ENCODE results near the gene GREB1L. TPM values are rescaled to one million over a fixed set of nuclear protein-coding genes. Genes with fewer than 3 reads are reported as not detected.

The GREB1L gene
- total RNA-seq, 1 donor from 2014 or later, result 0.98 TPM

- intact Hi-C loops (cut with DNase I), result loop anchor here (10.0 kb wide), 1 partner anchor 250 kb away; no protein-coding TSS in a partner anchor
- no peak for TF ChIP-seq POLR2A (IDR thresholded peaks at IDR 0.05)
- TF ChIP-seq, protein P1, sequence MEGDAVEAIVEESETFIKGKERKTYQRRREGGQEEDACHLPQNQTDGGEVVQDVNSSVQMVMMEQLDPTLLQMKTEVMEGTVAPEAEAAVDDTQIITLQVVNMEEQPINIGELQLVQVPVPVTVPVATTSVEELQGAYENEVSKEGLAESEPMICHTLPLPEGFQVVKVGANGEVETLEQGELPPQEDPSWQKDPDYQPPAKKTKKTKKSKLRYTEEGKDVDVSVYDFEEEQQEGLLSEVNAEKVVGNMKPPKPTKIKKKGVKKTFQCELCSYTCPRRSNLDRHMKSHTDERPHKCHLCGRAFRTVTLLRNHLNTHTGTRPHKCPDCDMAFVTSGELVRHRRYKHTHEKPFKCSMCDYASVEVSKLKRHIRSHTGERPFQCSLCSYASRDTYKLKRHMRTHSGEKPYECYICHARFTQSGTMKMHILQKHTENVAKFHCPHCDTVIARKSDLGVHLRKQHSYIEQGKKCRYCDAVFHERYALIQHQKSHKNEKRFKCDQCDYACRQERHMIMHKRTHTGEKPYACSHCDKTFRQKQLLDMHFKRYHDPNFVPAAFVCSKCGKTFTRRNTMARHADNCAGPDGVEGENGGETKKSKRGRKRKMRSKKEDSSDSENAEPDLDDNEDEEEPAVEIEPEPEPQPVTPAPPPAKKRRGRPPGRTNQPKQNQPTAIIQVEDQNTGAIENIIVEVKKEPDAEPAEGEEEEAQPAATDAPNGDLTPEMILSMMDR (IDR thresholded peaks at IDR 0.05), result peak in 1 of 3 experiments; percentile 41
- TF ChIP-seq POLR2AphosphoS5 (IDR thresholded peaks at IDR 0.05; ENCODE audit: insufficient read depth in 1 of 2, low read depth in 1 of 2), result no peak
- Histone ChIP-seq H3K27me3 (no peaks in the 10 kb centered on the region), H3K4me3 (no peak overlapping the region), H3K27ac (no peak overlapping the region), H3K9me3 (no peaks in the 10 kb centered on the region), H3K4me1 (no peaks in the 10 kb centered on the region), H3K36me3 (no peaks in the 10 kb centered on the region)
- no peak for DNase-seq (ENCODE audit: extremely low spot score in 2 of 2)
Measured at GRCh38 chr18:21444465-21445212, 202.6 kb downstream of the GREB1L start.

GRCh38 chr18:21448299-21448698 lies 206.3 kb downstream of the GREB1L start:
- Histone ChIP-seq H3K4me1 (peaks cover 11% of the 10 kb centered on the region), H3K27ac (no peak overlapping the region), H3K9me3 (no peaks in the 10 kb centered on the region), H3K36me3 (no peaks in the 10 kb centered on the region), H3K27me3 (no peaks in the 10 kb centered on the region), H3K4me3 (no peak overlapping the region)
- DNase-seq (ENCODE audit: extremely low spot score in 2 of 2), result no peak
- TF ChIP-seq POLR2A (IDR thresholded peaks at IDR 0.05), result no peak
- TF ChIP-seq, protein P1 (IDR thresholded peaks at IDR 0.05), result no peak
- no peak for TF ChIP-seq POLR2AphosphoS5 (IDR thresholded peaks at IDR 0.05; ENCODE audit: insufficient read depth in 1 of 2, low read depth in 1 of 2)
- intact Hi-C loops (cut with DNase I), result loop anchor here (10.0 kb wide), 1 partner anchor 253 kb away; no protein-coding TSS in a partner anchor

DNA sequence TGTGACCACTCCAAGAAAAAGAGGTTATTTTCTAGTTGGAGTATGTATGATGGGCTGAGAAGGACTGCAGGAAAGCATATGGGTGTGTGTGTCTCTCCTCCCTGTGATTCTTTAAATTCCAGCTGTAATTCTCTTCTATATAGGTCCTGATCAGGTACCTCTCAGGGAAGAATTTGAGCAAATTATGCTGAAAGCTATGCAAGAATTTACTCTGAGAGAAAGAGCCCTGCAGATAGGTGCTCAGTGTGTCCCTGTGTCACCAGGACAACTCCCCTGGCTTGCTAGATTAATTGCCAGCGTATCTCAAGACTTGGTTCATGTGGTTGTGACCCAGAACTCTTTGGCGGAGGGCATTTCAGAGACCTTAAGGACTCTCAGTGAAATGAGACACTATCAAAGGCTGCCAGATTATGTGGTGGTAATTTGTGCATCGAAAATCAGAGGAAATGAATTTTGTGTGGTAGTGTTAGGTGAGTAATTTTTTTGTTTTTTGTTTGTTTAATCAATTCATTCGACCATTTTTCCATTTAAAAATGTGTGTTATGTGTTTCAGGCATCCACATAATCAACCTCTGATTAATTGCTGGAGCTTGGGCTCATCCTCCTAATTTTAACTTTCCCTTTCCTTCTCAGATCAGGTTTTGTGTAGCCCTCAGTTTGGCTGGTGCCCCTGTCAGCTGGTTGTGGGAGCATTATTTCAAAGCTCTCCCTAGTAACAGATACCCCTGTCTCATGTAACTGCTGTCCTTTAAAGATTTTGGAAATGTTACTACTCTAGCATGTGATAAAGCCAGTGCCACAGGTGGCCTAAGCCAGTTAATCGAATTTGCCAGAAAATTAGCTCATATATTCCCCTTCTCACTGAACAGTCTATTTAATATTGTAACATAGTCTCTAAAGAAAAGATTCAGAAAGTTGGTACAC lies 207.6 kb downstream of the GREB1L start:
- intact Hi-C loops (cut with DNase I), result loop anchor here (10.0 kb wide), 1 partner anchor 255 kb away; no protein-coding TSS in a partner anchor

GRCh38 chr18:21450503-21450902 lies 208.5 kb downstream of the GREB1L start:
- intact Hi-C loops (cut with DNase I), result no loop called here
- DNase-seq (ENCODE audit: extremely low spot score in 2 of 2), result no peak
- no peaks in the 10 kb centered on the region for H3K36me3 ChIP-seq
- H3K9me3 ChIP-seq, result no peaks in the 10 kb centered on the region
- H3K4me3 ChIP-seq, result no peak overlapping the region
- no peaks in the 10 kb centered on the region for H3K27me3 ChIP-seq
- no peak overlapping the region for H3K27ac ChIP-seq
- H3K4me1 ChIP-seq, result peaks cover 18% of the 10 kb centered on the region
- TF ChIP-seq POLR2A (IDR thresholded peaks at IDR 0.05) (no peak), POLR2AphosphoS5 (IDR thresholded peaks at IDR 0.05; ENCODE audit: insufficient read depth in 1 of 2, low read depth in 1 of 2) (no peak)
- TF ChIP-seq, protein P1 (IDR thresholded peaks at IDR 0.05), result no peak

More for the DNA sequence above, 207.6 kb downstream of the GREB1L start:
- Histone ChIP-seq H3K4me3 (no peak overlapping the region), H3K4me1 (peaks cover 18% of the 10 kb centered on the region), H3K36me3 (no peaks in the 10 kb centered on the region), H3K27me3 (no peaks in the 10 kb centered on the region), H3K9me3 (no peaks in the 10 kb centered on the region), H3K27ac (no peak overlapping the region)
- TF ChIP-seq, protein P1 (IDR thresholded peaks at IDR 0.05), result no peak
- TF ChIP-seq POLR2AphosphoS5 (IDR thresholded peaks at IDR 0.05; ENCODE audit: insufficient read depth in 1 of 2, low read depth in 1 of 2) (no peak), POLR2A (IDR thresholded peaks at IDR 0.05) (no peak)
- no peak for DNase-seq (ENCODE audit: extremely low spot score in 2 of 2)

All from vagina (tissue), 2 donors.